ENCODE measurements around the gene AOAH. TPM values are rescaled to one million over a fixed set of nuclear protein-coding genes. Genes with fewer than 3 reads are reported as not detected.
A peak's percentile ranks its signal among the peaks of the same experiment; 100 is the strongest.

Gene AOAH
- not detected for polyA plus RNA-seq (2012; ENCODE audit: insufficient read depth, insufficient read length, low read depth)

GRCh38 chr7:36723951-36724664, at the start of gene AOAH:
Gene AOAH (minus strand): TSS chr7:36724494. CDS start chr7:36724148, 346 bp downstream.
- no peak for DNase-seq

GRCh38 chr7:36766451-36766850, 42.2 kb upstream of the AOAH start:
- no peak for DNase-seq
- H3K9me3 ChIP-seq = no peaks in the 10 kb centered on the region; the same call in 1 of the 2 replicates
- H3K4me1 ChIP-seq = peaks cover 9% of the 10 kb centered on the region
- H3K36me3 ChIP-seq = no peaks in the 10 kb centered on the region
- H3K4me3 ChIP-seq (ENCODE audit: low read depth, low read length) = no peak overlapping the region
- no peaks in the 10 kb centered on the region for H3K27me3 ChIP-seq
- no peak for TF ChIP-seq CTCF (IDR thresholded peaks at IDR 0.05; ENCODE audit: low read depth, low read length)

More at GRCh38 chr7:36723951-36724664, at the start of gene AOAH:
- Histone ChIP-seq H3K9me3 (no peaks in the 10 kb centered on the region), H3K36me3 (no peaks in the 10 kb centered on the region), H3K27me3 (no peaks in the 10 kb centered on the region), H3K4me1 (no peaks in the 10 kb centered on the region), H3K4me3 (ENCODE audit: low read depth, low read length) (no peak within 1 kb of the TSS)
- no peak for TF ChIP-seq CTCF (IDR thresholded peaks at IDR 0.05; ENCODE audit: low read depth, low read length)

GRCh38 chr7:36765605-36766004, 41.3 kb upstream of the AOAH start:
- Histone ChIP-seq H3K36me3 (no peaks in the 10 kb centered on the region), H3K9me3 (no peaks in the 10 kb centered on the region; the same call in 1 of the 2 replicates), H3K27me3 (no peaks in the 10 kb centered on the region), H3K4me3 (ENCODE audit: low read depth, low read length) (no peak overlapping the region), H3K4me1 (peaks cover 9% of the 10 kb centered on the region)
- peak; percentile 27 for DNase-seq
- no peak for TF ChIP-seq CTCF (IDR thresholded peaks at IDR 0.05; ENCODE audit: low read depth, low read length)

- Histone ChIP-seq H3K36me3 (no peaks in the 10 kb centered on the region), H3K4me1 (peaks cover 9% of the 10 kb centered on the region), H3K9me3 (no peaks in the 10 kb centered on the region; the same call in 1 of the 2 replicates), H3K4me3 (ENCODE audit: low read depth, low read length) (no peak overlapping the region), H3K27me3 (no peaks in the 10 kb centered on the region)
- no peak for TF ChIP-seq CTCF (IDR thresholded peaks at IDR 0.05; ENCODE audit: low read depth, low read length)
- DNase-seq = no peak
These were observed 40.6 kb upstream of the AOAH start for GRCh38 chr7:36764929-36765328.

GRCh38 chr7:36763132-36763816, 39.0 kb upstream of the AOAH start:
- H3K4me3 ChIP-seq (ENCODE audit: low read depth, low read length) = no peak overlapping the region
- no peaks in the 10 kb centered on the region; the same call in 1 of the 2 replicates for H3K9me3 ChIP-seq
- DNase-seq = peak; percentile 25
- no peaks in the 10 kb centered on the region for H3K27me3 ChIP-seq
- H3K36me3 ChIP-seq = no peaks in the 10 kb centered on the region
- peaks cover 9% of the 10 kb centered on the region for H3K4me1 ChIP-seq
- TF ChIP-seq CTCF (IDR thresholded peaks at IDR 0.05; ENCODE audit: low read depth, low read length) = no peak

GRCh38 chr7:36762394-36762793, 38.1 kb upstream of the AOAH start:
- no peaks in the 10 kb centered on the region; the same call in 1 of the 2 replicates for H3K9me3 ChIP-seq
- H3K36me3 ChIP-seq = no peaks in the 10 kb centered on the region
- H3K4me3 ChIP-seq (ENCODE audit: low read depth, low read length) = no peak overlapping the region
- H3K4me1 ChIP-seq = peaks cover 9% of the 10 kb centered on the region
- DNase-seq = no peak
- H3K27me3 ChIP-seq = no peaks in the 10 kb centered on the region
- no peak for TF ChIP-seq CTCF (IDR thresholded peaks at IDR 0.05; ENCODE audit: low read depth, low read length)

All from BE2C (cell line).